ENCODE results near the gene HDAC9.

Gene HDAC9

GRCh38 chr7:18648849-18649758 is 153.6 kb downstream of the HDAC9 start:
- H3K27me3 ChIP-seq (ENCODE audit: control insufficient read depth in 1 of 2, insufficient read depth in 1 of 2, low read length in 2 of 2): no peaks in the 10 kb centered on the region
- no peak for DNase-seq
- no peak overlapping the region for H3K14ac ChIP-seq (ENCODE audit: low read length in 2 of 2)
- no peak overlapping the region for H4K8ac ChIP-seq (ENCODE audit: low read length)
- H3K9me3 ChIP-seq (ENCODE audit: control insufficient read depth, low read length): no peaks in the 10 kb centered on the region
- H2BK15ac ChIP-seq (ENCODE audit: low read depth, poor library complexity, severe bottlenecking): no peak overlapping the region
- H3K27ac ChIP-seq (ENCODE audit: low read length, poor library complexity, severe bottlenecking): no peak overlapping the region
- H2AFZ ChIP-seq (ENCODE audit: low read depth, low read length): no peak overlapping the region
- H3K4me2 ChIP-seq (ENCODE audit: low read length, poor library complexity, severe bottlenecking): no peak overlapping the region
- no peak overlapping the region for H2AK5ac ChIP-seq (ENCODE audit: low read length, severe bottlenecking)
- 95% methylated on average over 9 of the region's 9 CpGs for WGBS
- peaks cover 9 to 21% of the 10 kb centered on the region in 2 experiments for H3K36me3 ChIP-seq (ENCODE audit: control insufficient read depth in 1 of 2, insufficient read depth in 2 of 2, low read depth in 1 of 2, low read length in 2 of 2)
- H4K91ac ChIP-seq (ENCODE audit: low read length): no peak overlapping the region
- peaks cover 1% of the 10 kb centered on the region for H3K79me1 ChIP-seq (replicated peaks; ENCODE audit: low read length, poor library complexity, severe bottlenecking)
- no peak overlapping the region for H2BK120ac ChIP-seq (ENCODE audit: low read depth, low read length)
- no peak overlapping the region for H3K18ac ChIP-seq (ENCODE audit: low read depth in 1 of 2, low read length in 2 of 2)
- no peak overlapping the region for H3K9ac ChIP-seq (ENCODE audit: low read length)
- H2BK5ac ChIP-seq (ENCODE audit: low read depth, low read length, poor library complexity, severe bottlenecking): no peak overlapping the region
- no peaks in the 10 kb centered on the region for H3K4me1 ChIP-seq (ENCODE audit: control insufficient read depth, insufficient read depth, low read depth, low read length)
- H3K4me3 ChIP-seq (ENCODE audit: insufficient read depth in 1 of 2, low read depth in 1 of 2, low read length in 2 of 2): no peak overlapping the region
- no peak overlapping the region for H3K4ac ChIP-seq (ENCODE audit: low read depth in 1 of 2, low read length in 2 of 2)
- H3K23ac ChIP-seq (ENCODE audit: low read length in 2 of 2): no peak overlapping the region
- H2BK12ac ChIP-seq (ENCODE audit: low read length in 2 of 2): no peak overlapping the region

DNA sequence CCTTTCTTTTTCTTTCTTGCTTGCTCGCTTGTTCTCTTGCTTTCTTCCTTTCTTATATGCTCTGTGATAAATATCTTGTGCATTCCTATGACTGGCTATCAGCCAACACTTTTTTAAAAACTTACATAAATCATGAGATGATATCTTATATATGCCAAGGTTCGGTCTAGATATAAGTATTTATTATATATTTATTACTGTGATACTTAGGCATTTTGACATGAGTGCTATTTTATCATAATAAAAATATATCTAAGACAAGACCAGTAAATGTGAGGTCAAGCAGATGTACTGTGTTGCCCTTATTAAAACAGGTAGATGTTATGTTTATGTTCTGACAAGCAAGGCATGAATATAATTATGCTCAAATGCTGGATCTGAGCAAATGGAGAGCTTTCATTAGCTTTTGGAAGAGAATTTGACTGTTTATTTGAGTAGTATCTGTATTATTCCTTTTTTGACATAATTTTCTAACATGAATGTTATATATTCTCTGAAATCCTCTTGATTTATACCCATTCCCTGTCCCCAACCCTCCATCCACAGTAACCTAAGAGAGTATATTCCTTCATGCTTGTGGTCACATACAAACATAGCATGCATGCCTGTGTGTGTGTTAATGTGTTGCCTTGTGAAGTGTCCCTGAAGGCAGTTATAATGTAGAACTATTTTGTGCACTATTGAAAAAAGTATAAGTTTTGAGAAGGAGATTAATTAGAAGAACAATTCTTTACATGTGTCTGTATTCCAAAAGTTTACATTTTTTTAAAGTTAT is 158.0 kb downstream of the HDAC9 start:
- H2BK120ac ChIP-seq (ENCODE audit: low read depth, low read length): no peak overlapping the region
- H3K4me2 ChIP-seq (ENCODE audit: low read length, poor library complexity, severe bottlenecking): no peak overlapping the region
- no peak overlapping the region for H2AK5ac ChIP-seq (ENCODE audit: low read length, severe bottlenecking)
- no peak overlapping the region for H3K9ac ChIP-seq (ENCODE audit: low read length)
- no peak overlapping the region for H2AFZ ChIP-seq (ENCODE audit: low read depth, low read length)
- no peak overlapping the region for H2BK15ac ChIP-seq (ENCODE audit: low read depth, poor library complexity, severe bottlenecking)
- H3K36me3 ChIP-seq (ENCODE audit: control insufficient read depth in 1 of 2, insufficient read depth in 2 of 2, low read depth in 1 of 2, low read length in 2 of 2): peaks cover 6 to 11% of the 10 kb centered on the region in 2 experiments
- no CpG with 5 or more reads among the region's 2 CpGs for WGBS
- H3K4me3 ChIP-seq (ENCODE audit: insufficient read depth in 1 of 2, low read depth in 1 of 2, low read length in 2 of 2): no peak overlapping the region
- H2BK5ac ChIP-seq (ENCODE audit: low read depth, low read length, poor library complexity, severe bottlenecking): no peak overlapping the region
- H3K79me1 ChIP-seq (replicated peaks; ENCODE audit: low read length, poor library complexity, severe bottlenecking): peaks cover 3% of the 10 kb centered on the region
- H3K27ac ChIP-seq (ENCODE audit: low read length, poor library complexity, severe bottlenecking): no peak overlapping the region
- H3K14ac ChIP-seq (ENCODE audit: low read length in 2 of 2): no peak overlapping the region
- H3K27me3 ChIP-seq (ENCODE audit: control insufficient read depth in 1 of 2, insufficient read depth in 1 of 2, low read length in 2 of 2): no peaks in the 10 kb centered on the region
- no peak overlapping the region for H3K18ac ChIP-seq (ENCODE audit: low read depth in 1 of 2, low read length in 2 of 2)
- H3K4me1 ChIP-seq (ENCODE audit: control insufficient read depth, insufficient read depth, low read depth, low read length): no peaks in the 10 kb centered on the region
- H3K4ac ChIP-seq (ENCODE audit: low read depth in 1 of 2, low read length in 2 of 2): no peak overlapping the region
- DNase-seq: peak; percentile 23
- H4K8ac ChIP-seq (ENCODE audit: low read length): no peak overlapping the region
- H4K91ac ChIP-seq (ENCODE audit: low read length): no peak overlapping the region
- no peaks in the 10 kb centered on the region for H3K9me3 ChIP-seq (ENCODE audit: control insufficient read depth, low read length)
- H3K23ac ChIP-seq (ENCODE audit: low read length in 2 of 2): no peak overlapping the region
- no peak overlapping the region for H2BK12ac ChIP-seq (ENCODE audit: low read length in 2 of 2)

GRCh38 chr7:18654709-18655108 is 159.2 kb downstream of the HDAC9 start:
- Histone ChIP-seq H3K79me1 (replicated peaks; ENCODE audit: low read length, poor library complexity, severe bottlenecking) (peaks cover 1% of the 10 kb centered on the region), H3K27me3 (ENCODE audit: control insufficient read depth in 1 of 2, insufficient read depth in 1 of 2, low read length in 2 of 2) (no peaks in the 10 kb centered on the region), H2BK12ac (ENCODE audit: low read length in 2 of 2) (peak overlapping the region in 1 of 2 experiments; percentile 93), H3K23ac (ENCODE audit: low read length in 2 of 2) (no peak overlapping the region), H3K14ac (ENCODE audit: low read length in 2 of 2) (no peak overlapping the region), H2AK5ac (ENCODE audit: low read length, severe bottlenecking) (no peak overlapping the region), H3K18ac (ENCODE audit: low read depth in 1 of 2, low read length in 2 of 2) (peak overlapping the region; percentile 25 to 45), H3K27ac (ENCODE audit: low read length, poor library complexity, severe bottlenecking) (no peak overlapping the region), H4K91ac (ENCODE audit: low read length) (no peak overlapping the region), H3K9me3 (ENCODE audit: control insufficient read depth, low read length) (no peaks in the 10 kb centered on the region), H3K4ac (ENCODE audit: low read depth in 1 of 2, low read length in 2 of 2) (no peak overlapping the region), H3K4me3 (ENCODE audit: insufficient read depth in 1 of 2, low read depth in 1 of 2, low read length in 2 of 2) (no peak overlapping the region), H2BK120ac (ENCODE audit: low read depth, low read length) (no peak overlapping the region), H3K9ac (ENCODE audit: low read length) (no peak overlapping the region), H3K36me3 (ENCODE audit: control insufficient read depth in 1 of 2, insufficient read depth in 2 of 2, low read depth in 1 of 2, low read length in 2 of 2) (peaks cover 0 to 6% of the 10 kb centered on the region in 2 experiments), H2BK5ac (ENCODE audit: low read depth, low read length, poor library complexity, severe bottlenecking) (no peak overlapping the region), H2AFZ (ENCODE audit: low read depth, low read length) (no peak overlapping the region), H2BK15ac (ENCODE audit: low read depth, poor library complexity, severe bottlenecking) (no peak overlapping the region), H3K4me1 (ENCODE audit: control insufficient read depth, insufficient read depth, low read depth, low read length) (no peaks in the 10 kb centered on the region), H3K4me2 (ENCODE audit: low read length, poor library complexity, severe bottlenecking) (no peak overlapping the region), H4K8ac (ENCODE audit: low read length) (no peak overlapping the region)
- WGBS: 93% methylated on average over 9 of the region's 9 CpGs
- DNase-seq: no peak

DNA sequence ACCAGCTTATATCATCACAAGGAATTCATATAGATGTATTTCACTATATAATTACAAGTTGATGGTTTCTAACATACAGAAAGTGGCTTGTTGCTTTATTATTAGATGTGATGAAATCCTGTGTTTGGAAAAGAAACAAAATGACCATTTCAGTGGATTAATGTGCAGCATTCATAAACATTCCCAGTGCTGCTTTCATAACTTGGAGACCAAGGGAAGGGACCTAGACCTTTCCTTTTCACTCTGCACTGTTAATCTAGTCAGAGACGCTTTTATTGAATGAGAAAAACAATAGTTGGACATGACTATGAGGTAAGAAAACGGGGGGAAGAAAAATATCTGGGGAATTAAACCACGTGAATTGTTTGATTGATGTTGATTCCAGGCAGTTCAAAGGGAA is 160.0 kb downstream of the HDAC9 start:
- no peaks in the 10 kb centered on the region for H3K4me1 ChIP-seq (ENCODE audit: control insufficient read depth, insufficient read depth, low read depth, low read length)
- no peak overlapping the region for H4K91ac ChIP-seq (ENCODE audit: low read length)
- no peaks in the 10 kb centered on the region for H3K9me3 ChIP-seq (ENCODE audit: control insufficient read depth, low read length)
- WGBS: 84% methylated on average over 3 of the region's 3 CpGs
- no peak overlapping the region for H3K14ac ChIP-seq (ENCODE audit: low read length in 2 of 2)
- H2AFZ ChIP-seq (ENCODE audit: low read depth, low read length): no peak overlapping the region
- H2AK5ac ChIP-seq (ENCODE audit: low read length, severe bottlenecking): no peak overlapping the region
- no peak overlapping the region for H3K4ac ChIP-seq (ENCODE audit: low read depth in 1 of 2, low read length in 2 of 2)
- peaks cover 1% of the 10 kb centered on the region for H3K79me1 ChIP-seq (replicated peaks; ENCODE audit: low read length, poor library complexity, severe bottlenecking)
- H3K18ac ChIP-seq (ENCODE audit: low read depth in 1 of 2, low read length in 2 of 2): no peak overlapping the region
- no peak overlapping the region for H3K9ac ChIP-seq (ENCODE audit: low read length)
- H3K36me3 ChIP-seq (ENCODE audit: control insufficient read depth in 1 of 2, insufficient read depth in 2 of 2, low read depth in 1 of 2, low read length in 2 of 2): peaks cover 0 to 7% of the 10 kb centered on the region in 2 experiments
- no peak overlapping the region for H2BK15ac ChIP-seq (ENCODE audit: low read depth, poor library complexity, severe bottlenecking)
- no peak overlapping the region for H3K4me2 ChIP-seq (ENCODE audit: low read length, poor library complexity, severe bottlenecking)
- H3K23ac ChIP-seq (ENCODE audit: low read length in 2 of 2): no peak overlapping the region
- peak; percentile 39 for DNase-seq
- no peak overlapping the region for H4K8ac ChIP-seq (ENCODE audit: low read length)
- H3K27me3 ChIP-seq (ENCODE audit: control insufficient read depth in 1 of 2, insufficient read depth in 1 of 2, low read length in 2 of 2): no peaks in the 10 kb centered on the region
- no peak overlapping the region for H3K27ac ChIP-seq (ENCODE audit: low read length, poor library complexity, severe bottlenecking)
- no peak overlapping the region for H3K4me3 ChIP-seq (ENCODE audit: insufficient read depth in 1 of 2, low read depth in 1 of 2, low read length in 2 of 2)
- H2BK12ac ChIP-seq (ENCODE audit: low read length in 2 of 2): no peak overlapping the region
- H2BK120ac ChIP-seq (ENCODE audit: low read depth, low read length): no peak overlapping the region
- H2BK5ac ChIP-seq (ENCODE audit: low read depth, low read length, poor library complexity, severe bottlenecking): no peak overlapping the region
